Smooth muscle cell (in vitro differentiated cells): Measurements from ENCODE around the gene REEP5. TPM values are rescaled to one million over a fixed set of nuclear protein-coding genes. Genes with fewer than 3 reads are reported as not detected.

ENCODE experiments used
- DNase-seq: peaks from one replicate; lab custom pipeline; 2025; ENCODE audit not compliant: unreplicated experiment; lab: John Stamatoyannopoulos, UW
- H2AFZ ChIP-seq: fragments of 200-600 bp; sonication (generic); 2 replicates; pipeline ENCODE4 v1.6.0; 2016; ENCODE audit warnings: antibody characterized with exemption, low read depth, mild to moderate bottlenecking
- H3F3A ChIP-seq: fragments of 200-600 bp; sonication (generic); 2 replicates; pipeline ENCODE4 v1.6.0; 2017; ENCODE audit warnings: antibody characterized with exemption, low read depth
- H3K27ac ChIP-seq: fragments of 200-600 bp; sonication (generic); 2 replicates; pipeline ENCODE4 v1.5.1; 2016; ENCODE audit warnings: low read depth, mild to moderate bottlenecking
- H3K27me3 ChIP-seq: fragments of 200-600 bp; sonication (generic); 2 replicates; pipeline ENCODE4 v1.6.1; 2016; ENCODE audit warnings: low read depth, mild to moderate bottlenecking
- H3K36me3 ChIP-seq: fragments of 200-600 bp; sonication (generic); 2 replicates; pipeline ENCODE4 v1.5.1; 2016; ENCODE audit warnings: low read depth
- H3K4me1 ChIP-seq: fragments of 200-600 bp; sonication (generic); 2 replicates; pipeline ENCODE4 v1.5.1; 2016; ENCODE audit warnings: low read depth
- H3K4me2 ChIP-seq: fragments of 200-600 bp; sonication (generic); 2 replicates; pipeline ENCODE4 v1.6.0; 2016; ENCODE audit warnings: mild to moderate bottlenecking
- H3K4me3 ChIP-seq: fragments of 200-600 bp; sonication (generic); 2 replicates; pipeline ENCODE4 v1.5.1; 2016; ENCODE audit warnings: mild to moderate bottlenecking
- H3K79me2 ChIP-seq: fragments of 200-600 bp; sonication (generic); 2 replicates; pipeline ENCODE4 v1.6.0; 2016; ENCODE audit warnings: low read depth, mild to moderate bottlenecking
- H3K9ac ChIP-seq: fragments of 200-600 bp; sonication (generic); 2 replicates; pipeline ENCODE4 v1.6.0; 2016; ENCODE audit warnings: low read depth
- H3K9me3 ChIP-seq: fragments of 200-600 bp; sonication (generic); replicated peaks from 2 replicates; pipeline ENCODE4 v1.5.1; 2016; ENCODE audit warnings: low read depth
- H4K20me1 ChIP-seq: fragments of 200-600 bp; sonication (generic); 2 replicates; pipeline ENCODE4 v1.6.0; 2016; ENCODE audit warnings: low read depth
- WGBS: methylation state at CpG from one replicate; pipeline ENCODE4 v1.1.7; 2016; ENCODE audit warnings: low lambda C conversion rate; 5-methylcytosine and 5-hydroxymethylcytosine counted together
- polyA plus RNA-seq: library from polyadenylated mRNA; unstranded; fragments of >200 nt; fragmentation: Nextera tagmentation; extraction: Ambion mirVana; gene quantifications from 2 replicates; pipeline ENCODE4 v1.2.1, GENCODE V29; 2016
- total RNA-seq: library from RNA; depleted of rRNA; stranded (reverse); fragments of >200 nt; gene quantifications from 2 replicates; pipeline ENCODE4 v1.2.3, GENCODE V29; 2014
- TF ChIP-seq, protein P1 (sequence below): fragments of 200-600 bp; sonication (generic); IDR thresholded peaks from 2 replicates; pipeline ENCODE4 v1.5.1; 2017; ENCODE audit warnings: borderline replicate concordance, mild to moderate bottlenecking, antibody characterized with exemption; ENCODE audit not compliant: insufficient read depth, poor library complexity, severe bottlenecking

Gene REEP5
- total and polyA plus RNA-seq, 2 experiments from 2014 or later, result 59.0 to 178 TPM

DNA sequence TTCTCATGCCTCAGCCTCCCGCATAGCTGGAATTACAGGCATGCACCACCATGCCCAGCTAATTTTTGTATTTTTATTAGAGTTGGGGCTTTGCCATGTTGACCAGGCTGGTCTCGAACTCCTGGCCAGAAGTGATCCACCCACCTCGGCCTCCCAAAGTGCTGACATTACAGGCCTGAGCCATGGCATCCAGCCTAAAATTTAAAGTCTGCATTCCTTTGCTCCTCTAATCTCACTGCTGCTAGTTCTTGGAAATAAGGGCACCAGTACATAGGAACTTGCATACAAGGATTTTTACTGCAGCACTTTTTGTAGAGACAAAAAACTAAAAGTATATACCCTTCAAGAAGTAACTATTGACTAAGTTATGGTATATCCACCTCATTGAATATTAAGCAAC lies 34.6 kb upstream of the REEP5 start:
- Histone ChIP-seq H3K79me2 (no peaks in the 10 kb centered on the region), H3F3A (peaks cover 4% of the 10 kb centered on the region), H4K20me1 (no peaks in the 10 kb centered on the region), H3K4me2 (no peak overlapping the region), H3K36me3 (no peaks in the 10 kb centered on the region), H3K27me3 (no peaks in the 10 kb centered on the region), H3K9me3 (no peaks in the 10 kb centered on the region), H3K27ac (no peak overlapping the region), H3K4me3 (no peak overlapping the region), H2AFZ (no peak overlapping the region), H3K9ac (no peak overlapping the region), H3K4me1 (peaks cover 11% of the 10 kb centered on the region)
- TF ChIP-seq, protein P1, sequence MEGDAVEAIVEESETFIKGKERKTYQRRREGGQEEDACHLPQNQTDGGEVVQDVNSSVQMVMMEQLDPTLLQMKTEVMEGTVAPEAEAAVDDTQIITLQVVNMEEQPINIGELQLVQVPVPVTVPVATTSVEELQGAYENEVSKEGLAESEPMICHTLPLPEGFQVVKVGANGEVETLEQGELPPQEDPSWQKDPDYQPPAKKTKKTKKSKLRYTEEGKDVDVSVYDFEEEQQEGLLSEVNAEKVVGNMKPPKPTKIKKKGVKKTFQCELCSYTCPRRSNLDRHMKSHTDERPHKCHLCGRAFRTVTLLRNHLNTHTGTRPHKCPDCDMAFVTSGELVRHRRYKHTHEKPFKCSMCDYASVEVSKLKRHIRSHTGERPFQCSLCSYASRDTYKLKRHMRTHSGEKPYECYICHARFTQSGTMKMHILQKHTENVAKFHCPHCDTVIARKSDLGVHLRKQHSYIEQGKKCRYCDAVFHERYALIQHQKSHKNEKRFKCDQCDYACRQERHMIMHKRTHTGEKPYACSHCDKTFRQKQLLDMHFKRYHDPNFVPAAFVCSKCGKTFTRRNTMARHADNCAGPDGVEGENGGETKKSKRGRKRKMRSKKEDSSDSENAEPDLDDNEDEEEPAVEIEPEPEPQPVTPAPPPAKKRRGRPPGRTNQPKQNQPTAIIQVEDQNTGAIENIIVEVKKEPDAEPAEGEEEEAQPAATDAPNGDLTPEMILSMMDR, result no peak
- 88% methylated on average over 3 of the region's 3 CpGs for WGBS
- DNase-seq, result no peak

- TF ChIP-seq, protein P1, result no peak
- Histone ChIP-seq H3K79me2 (no peaks in the 10 kb centered on the region), H3K4me3 (no peak overlapping the region), H3K27me3 (no peaks in the 10 kb centered on the region), H3K36me3 (no peaks in the 10 kb centered on the region), H3K4me1 (no peaks in the 10 kb centered on the region), H3K9ac (no peak overlapping the region), H3K9me3 (no peaks in the 10 kb centered on the region), H3K27ac (no peak overlapping the region), H3K4me2 (no peak overlapping the region), H3F3A (no peaks in the 10 kb centered on the region), H2AFZ (no peak overlapping the region), H4K20me1 (no peaks in the 10 kb centered on the region)
- no peak for DNase-seq
- 97% methylated on average over 12 of the region's 12 CpGs for WGBS
These were observed 29.2 kb upstream of the REEP5 start for GRCh38 chr5:112951124-112951702.

- Histone ChIP-seq H3K4me2 (no peak overlapping the region), H4K20me1 (no peaks in the 10 kb centered on the region), H3K4me3 (no peak overlapping the region), H3K27ac (no peak overlapping the region), H3K79me2 (no peaks in the 10 kb centered on the region), H3K9ac (no peak overlapping the region), H3K36me3 (no peaks in the 10 kb centered on the region), H3K27me3 (no peaks in the 10 kb centered on the region), H2AFZ (no peak overlapping the region), H3K4me1 (no peaks in the 10 kb centered on the region), H3K9me3 (no peaks in the 10 kb centered on the region), H3F3A (no peaks in the 10 kb centered on the region)
- no peak for DNase-seq
- WGBS, result 97% methylated on average over 1 of the region's 1 CpG
- TF ChIP-seq, protein P1, result no peak
These were observed 26.4 kb upstream of the REEP5 start for GRCh38 chr5:112948458-112948857.

DNA sequence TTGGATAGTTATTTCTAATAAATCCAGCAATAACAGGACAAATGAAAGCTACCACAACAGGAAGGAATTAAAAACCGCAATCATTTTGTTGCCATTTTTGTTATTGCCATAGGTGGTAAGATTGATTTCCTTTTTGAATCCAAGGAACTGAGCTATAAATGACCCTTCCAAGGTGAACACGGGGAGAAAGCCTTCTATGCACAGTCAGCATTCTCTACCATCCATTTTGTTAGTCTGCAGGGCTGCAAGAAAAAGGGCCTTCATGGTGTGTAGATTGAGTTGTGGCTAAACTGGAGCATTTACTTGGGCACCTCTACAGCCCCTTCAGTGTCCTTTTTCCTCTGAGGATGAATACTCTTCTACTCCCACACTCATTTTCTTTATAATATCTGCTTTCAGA lies 18.6 kb upstream of the REEP5 start:
- Histone ChIP-seq H3K4me1 (no peaks in the 10 kb centered on the region), H3K9ac (no peak overlapping the region), H3K36me3 (no peaks in the 10 kb centered on the region), H3K27ac (no peak overlapping the region), H3K9me3 (no peaks in the 10 kb centered on the region), H3F3A (no peaks in the 10 kb centered on the region), H4K20me1 (no peaks in the 10 kb centered on the region), H3K79me2 (no peaks in the 10 kb centered on the region), H3K4me3 (no peak overlapping the region), H2AFZ (no peak overlapping the region), H3K27me3 (no peaks in the 10 kb centered on the region), H3K4me2 (no peak overlapping the region)
- TF ChIP-seq, protein P1, result no peak
- WGBS, result 86% methylated on average over 2 of the region's 2 CpGs
- DNase-seq, result no peak
